ENCODE results near the gene KRTAP10-6.
"Not testable (repeated sequence)": the region's sequence is repeated elsewhere in the genome, so short reads cannot be mapped to it uniquely, and the experiment has no call there.

DNA sequence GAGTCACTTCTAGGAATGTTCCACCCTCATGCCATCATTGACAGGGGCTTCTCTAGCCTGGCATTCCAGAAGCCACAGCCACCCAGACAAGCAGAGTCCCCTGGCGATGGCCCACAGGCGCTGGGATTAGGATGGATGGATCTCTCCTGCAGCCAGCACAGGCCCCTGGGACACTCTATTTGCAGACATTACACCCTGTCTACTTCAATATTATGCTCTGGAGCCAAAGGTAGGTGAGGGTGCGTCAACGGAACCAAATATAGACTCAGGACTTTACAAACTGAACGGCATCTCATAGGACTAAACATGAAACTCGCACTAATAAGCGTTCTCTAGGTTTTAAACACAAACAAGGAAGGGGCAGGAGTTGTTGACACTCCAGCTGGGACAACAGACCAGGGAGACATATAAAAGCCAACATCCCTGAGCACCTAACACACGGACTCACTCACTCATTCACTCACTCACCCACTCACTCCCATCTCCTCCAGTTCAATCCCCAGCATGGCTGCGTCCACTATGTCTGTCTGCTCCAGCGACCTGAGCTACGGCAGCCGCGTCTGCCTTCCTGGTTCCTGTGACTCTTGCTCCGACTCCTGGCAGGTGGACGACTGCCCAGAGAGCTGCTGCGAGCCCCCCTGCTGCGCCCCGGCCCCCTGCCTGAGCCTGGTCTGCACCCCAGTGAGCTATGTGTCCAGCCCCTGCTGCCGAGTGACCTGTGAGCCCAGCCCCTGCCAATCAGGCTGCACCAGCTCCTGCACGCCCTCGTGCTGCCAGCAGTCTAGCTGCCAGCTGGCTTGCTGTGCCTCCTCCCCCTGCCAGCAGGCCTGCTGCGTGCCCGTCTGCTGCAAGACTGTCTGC, 8.0 kb upstream of the KRTAP10-6 start, which contains the start of gene KRTAP10-7:
- TF ChIP-seq CTCF (conservative IDR thresholded peaks at IDR 0.05; ENCODE audit: low read length); EZH2phosphoT487 (IDR thresholded peaks at IDR 0.05; ENCODE audit: borderline replicate concordance, low read depth, low read length): not testable (repeated sequence)

All from OCI-LY7 (cell line).